Measurements from ENCODE around the gene CDYL2. TPM values are rescaled to one million over a fixed set of nuclear protein-coding genes. Genes with fewer than 3 reads are reported as not detected.
"Not testable (repeated sequence)": the region's sequence is repeated elsewhere in the genome, so short reads cannot be mapped to it uniquely, and the experiment has no call there.

Gene CDYL2
- total RNA-seq, 1 donor from 2014 or later = 8.4 TPM

DNA sequence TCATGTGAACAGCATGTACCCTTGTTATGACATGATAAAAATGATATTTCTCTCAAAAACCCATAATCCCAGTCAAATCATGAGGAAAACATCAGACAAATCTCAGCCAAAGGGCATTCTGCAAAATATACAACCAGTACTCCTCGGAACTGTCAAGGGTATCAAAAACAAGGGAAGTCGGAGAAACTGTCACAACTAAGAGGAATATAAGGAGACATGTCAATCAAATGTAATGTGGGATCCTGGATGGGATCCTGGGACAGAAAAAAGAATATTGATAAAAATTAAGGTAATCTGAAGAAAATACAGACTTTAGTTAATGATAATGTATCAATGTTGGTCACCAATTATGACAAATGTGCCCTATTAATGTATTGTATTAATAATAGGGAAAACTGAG lies 15.6 kb upstream of the CDYL2 start:
- H3K36me3 ChIP-seq (ENCODE audit: control insufficient read depth, insufficient read depth, low read length) = no peaks in the 10 kb centered on the region
- H3K27me3 ChIP-seq (ENCODE audit: control insufficient read depth, insufficient read depth, low read length) = no peaks in the 10 kb centered on the region
- no peak for DNase-seq (ENCODE audit: low read depth)
- TF ChIP-seq, protein P1, sequence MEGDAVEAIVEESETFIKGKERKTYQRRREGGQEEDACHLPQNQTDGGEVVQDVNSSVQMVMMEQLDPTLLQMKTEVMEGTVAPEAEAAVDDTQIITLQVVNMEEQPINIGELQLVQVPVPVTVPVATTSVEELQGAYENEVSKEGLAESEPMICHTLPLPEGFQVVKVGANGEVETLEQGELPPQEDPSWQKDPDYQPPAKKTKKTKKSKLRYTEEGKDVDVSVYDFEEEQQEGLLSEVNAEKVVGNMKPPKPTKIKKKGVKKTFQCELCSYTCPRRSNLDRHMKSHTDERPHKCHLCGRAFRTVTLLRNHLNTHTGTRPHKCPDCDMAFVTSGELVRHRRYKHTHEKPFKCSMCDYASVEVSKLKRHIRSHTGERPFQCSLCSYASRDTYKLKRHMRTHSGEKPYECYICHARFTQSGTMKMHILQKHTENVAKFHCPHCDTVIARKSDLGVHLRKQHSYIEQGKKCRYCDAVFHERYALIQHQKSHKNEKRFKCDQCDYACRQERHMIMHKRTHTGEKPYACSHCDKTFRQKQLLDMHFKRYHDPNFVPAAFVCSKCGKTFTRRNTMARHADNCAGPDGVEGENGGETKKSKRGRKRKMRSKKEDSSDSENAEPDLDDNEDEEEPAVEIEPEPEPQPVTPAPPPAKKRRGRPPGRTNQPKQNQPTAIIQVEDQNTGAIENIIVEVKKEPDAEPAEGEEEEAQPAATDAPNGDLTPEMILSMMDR (IDR thresholded peaks at IDR 0.05; ENCODE audit: insufficient read depth, low read length, poor library complexity, severe bottlenecking) = no peak
- H3K4me3 ChIP-seq (ENCODE audit: low read depth, low read length) = no peak overlapping the region

DNA sequence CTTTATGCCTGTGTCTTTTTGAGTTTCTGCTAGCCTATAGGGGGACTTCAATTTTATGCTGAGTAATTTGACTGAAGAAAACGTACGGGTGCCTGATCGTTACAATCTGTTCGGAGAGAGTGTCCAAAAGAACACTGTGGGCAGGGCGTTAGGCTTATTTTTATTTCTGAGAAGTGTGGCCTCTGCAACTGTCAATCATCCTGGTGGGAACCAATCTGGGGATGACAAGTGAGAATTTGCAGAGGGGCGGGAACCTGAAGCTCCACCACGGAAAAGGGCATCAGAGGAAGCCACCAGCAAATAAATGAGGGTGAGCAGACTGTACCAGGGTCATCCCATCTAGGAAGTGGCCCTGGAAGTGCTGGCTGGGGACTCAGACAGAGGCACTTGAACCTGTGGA lies 12.0 kb upstream of the CDYL2 start:
- no peaks in the 10 kb centered on the region for H3K36me3 ChIP-seq (ENCODE audit: control insufficient read depth, insufficient read depth, low read length)
- TF ChIP-seq, protein P1 (IDR thresholded peaks at IDR 0.05; ENCODE audit: insufficient read depth, low read length, poor library complexity, severe bottlenecking) = no peak
- no peaks in the 10 kb centered on the region for H3K27me3 ChIP-seq (ENCODE audit: control insufficient read depth, insufficient read depth, low read length)
- no peak for DNase-seq (ENCODE audit: low read depth)
- H3K4me3 ChIP-seq (ENCODE audit: low read depth, low read length) = no peak overlapping the region

DNA sequence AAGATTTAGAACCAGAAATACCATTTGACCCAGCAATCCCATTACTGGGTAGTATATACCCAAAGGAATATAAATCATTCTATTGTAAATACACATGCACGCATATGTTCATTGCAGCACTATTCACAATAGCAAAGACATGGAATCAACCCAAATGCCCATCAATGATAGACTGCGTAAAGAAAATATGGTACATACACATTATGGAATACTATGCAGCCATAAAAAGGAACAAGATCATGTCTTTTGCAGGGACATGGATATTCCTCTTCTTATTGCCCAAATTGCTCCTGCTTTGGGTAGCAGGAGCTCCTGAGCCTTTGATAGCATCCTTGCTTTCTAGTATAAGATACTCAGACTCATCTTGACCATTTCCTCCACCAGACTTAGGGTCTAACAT lies 10.9 kb upstream of the CDYL2 start:
- DNase-seq (ENCODE audit: low read depth); H3K36me3 ChIP-seq (ENCODE audit: control insufficient read depth, insufficient read depth, low read length); H3K4me3 ChIP-seq (ENCODE audit: low read depth, low read length); H3K27me3 ChIP-seq (ENCODE audit: control insufficient read depth, insufficient read depth, low read length): not testable (repeated sequence)

- Histone ChIP-seq H3K4me3 (ENCODE audit: low read depth, low read length) (no peak overlapping the region), H3K27me3 (ENCODE audit: control insufficient read depth, insufficient read depth, low read length) (no peaks in the 10 kb centered on the region), H3K36me3 (ENCODE audit: control insufficient read depth, insufficient read depth, low read length) (no peaks in the 10 kb centered on the region)
- TF ChIP-seq, protein P1 (IDR thresholded peaks at IDR 0.05; ENCODE audit: insufficient read depth, low read length, poor library complexity, severe bottlenecking) = no peak
- no peak for DNase-seq (ENCODE audit: low read depth)
Observed at GRCh38 chr16:80812593-80812992, 8.2 kb upstream of the CDYL2 start.

DNA sequence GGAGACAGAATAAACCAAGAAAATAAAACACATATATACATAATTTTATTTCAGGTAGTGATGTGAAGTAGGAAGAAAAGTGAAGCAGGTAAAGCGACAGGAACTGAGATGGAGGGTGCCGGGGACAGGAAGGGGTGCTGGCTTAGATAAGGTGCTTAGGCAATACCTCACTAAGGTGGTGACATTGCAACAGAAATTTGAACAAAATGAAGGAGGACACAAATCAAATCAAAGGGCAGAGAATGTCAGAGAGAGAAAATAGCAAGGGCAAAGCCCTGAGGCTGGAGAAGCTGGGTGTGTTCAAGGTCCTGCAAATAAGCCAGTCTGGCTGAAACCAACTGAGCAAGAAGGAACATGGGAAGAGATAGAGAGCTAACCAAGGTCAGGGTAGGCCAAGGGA lies 5.0 kb upstream of the CDYL2 start:
- TF ChIP-seq, protein P1 (IDR thresholded peaks at IDR 0.05; ENCODE audit: insufficient read depth, low read length, poor library complexity, severe bottlenecking) = no peak
- no peak for DNase-seq (ENCODE audit: low read depth)
- no peaks in the 10 kb centered on the region for H3K36me3 ChIP-seq (ENCODE audit: control insufficient read depth, insufficient read depth, low read length)

DNA sequence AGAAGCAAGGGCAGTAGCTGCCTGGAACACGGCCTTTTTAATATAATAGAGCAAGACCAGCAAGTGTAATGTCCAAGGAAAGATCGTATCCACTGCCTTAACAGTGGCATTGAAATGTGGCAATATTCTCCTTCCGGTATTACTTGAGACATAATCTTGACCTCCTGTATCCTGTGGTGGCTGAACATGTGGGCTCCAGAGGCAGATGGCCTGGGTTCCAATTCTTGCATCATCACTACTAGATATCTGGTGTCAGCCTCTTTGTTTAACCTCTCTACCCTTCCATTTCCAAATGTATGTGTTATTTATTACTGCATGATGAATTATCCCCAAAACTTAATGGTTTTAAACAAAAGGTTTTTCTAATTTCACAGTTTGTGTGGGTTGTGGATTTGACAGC lies 3.5 kb upstream of the CDYL2 start:
- no peaks in the 10 kb centered on the region for H3K36me3 ChIP-seq (ENCODE audit: control insufficient read depth, insufficient read depth, low read length)
- DNase-seq (ENCODE audit: low read depth) = no peak
- no peak overlapping the region for H3K4me3 ChIP-seq (ENCODE audit: low read depth, low read length)
- H3K27me3 ChIP-seq (ENCODE audit: control insufficient read depth, insufficient read depth, low read length) = no peaks in the 10 kb centered on the region
- TF ChIP-seq, protein P1 (IDR thresholded peaks at IDR 0.05; ENCODE audit: insufficient read depth, low read length, poor library complexity, severe bottlenecking) = no peak

More for the DNA sequence above, 5.0 kb upstream of the CDYL2 start:
- Histone ChIP-seq H3K4me3 (ENCODE audit: low read depth, low read length) (no peak overlapping the region), H3K27me3 (ENCODE audit: control insufficient read depth, insufficient read depth, low read length) (no peaks in the 10 kb centered on the region)
